Endothelial cell of umbilical vein (primary cell): Measurements from ENCODE around the gene CCNT1.

Experiments
- FOS ChIP-seq: IDR thresholded peaks from 2 replicates; pipeline ENCODE4 v1.6.1; 2011; ENCODE audit warnings: mild to moderate bottlenecking, low read length, moderate library complexity, borderline replicate concordance; ENCODE audit not compliant: insufficient read depth
- JUN ChIP-seq: IDR thresholded peaks from 2 replicates; pipeline ENCODE4 v1.6.1; 2011; ENCODE audit warnings: borderline replicate concordance, low read depth; ENCODE audit not compliant: insufficient read length, insufficient read depth
- POLR2A ChIP-seq: IDR thresholded peaks from 2 replicates; pipeline ENCODE4 v1.6.1; 2012; ENCODE audit warnings: low read depth, mild to moderate bottlenecking, control low read depth, low read length
- POLR2AphosphoS5 ChIP-seq: IDR thresholded peaks from 2 replicates; pipeline ENCODE4 v1.6.1; 2012; ENCODE audit warnings: low read depth, mild to moderate bottlenecking, control low read depth, low read length, moderate library complexity; ENCODE audit not compliant: insufficient read depth
- TF ChIP-seq, protein P1 (sequence below), 2 donors: IDR thresholded peaks; 1 replicate in 1 of 2; 2 replicates in 1 of 2; pipeline ENCODE4 v1.5.1; 2011; ENCODE audit warnings: low read length in 2 of 2, mild to moderate bottlenecking in 2 of 2, moderate library complexity in 2 of 2, control low read depth in 1 of 2, inconsistent platforms in 1 of 2, low read depth in 1 of 2; ENCODE audit not compliant: insufficient read depth in 1 of 2; ENCODE audit errors: extremely low read depth in 1 of 2
- TF ChIP-seq, protein P2 (sequence below): IDR thresholded peaks from 2 replicates; pipeline ENCODE4 v1.6.1; 2011; ENCODE audit not compliant: insufficient read depth, insufficient read length

DNA sequence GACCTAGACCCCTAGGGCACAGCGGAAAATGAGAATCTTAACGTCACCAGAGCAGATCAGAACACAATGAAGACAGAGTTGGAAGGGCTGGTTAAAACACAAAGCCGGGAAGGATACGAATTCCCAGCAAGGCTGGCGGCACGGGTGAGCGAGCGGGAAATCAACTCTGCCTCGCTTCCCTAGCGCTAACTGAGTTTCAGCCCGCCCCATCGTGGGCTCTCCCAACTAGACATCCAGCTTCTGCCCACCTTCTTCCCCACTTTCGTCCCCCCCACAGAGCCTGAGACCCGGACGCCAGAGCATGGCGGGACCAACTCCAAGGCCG lies 377 bp downstream of the CCNT1 start:
- TF ChIP-seq POLR2A, result peak; percentile 7
- TF ChIP-seq, protein P1, sequence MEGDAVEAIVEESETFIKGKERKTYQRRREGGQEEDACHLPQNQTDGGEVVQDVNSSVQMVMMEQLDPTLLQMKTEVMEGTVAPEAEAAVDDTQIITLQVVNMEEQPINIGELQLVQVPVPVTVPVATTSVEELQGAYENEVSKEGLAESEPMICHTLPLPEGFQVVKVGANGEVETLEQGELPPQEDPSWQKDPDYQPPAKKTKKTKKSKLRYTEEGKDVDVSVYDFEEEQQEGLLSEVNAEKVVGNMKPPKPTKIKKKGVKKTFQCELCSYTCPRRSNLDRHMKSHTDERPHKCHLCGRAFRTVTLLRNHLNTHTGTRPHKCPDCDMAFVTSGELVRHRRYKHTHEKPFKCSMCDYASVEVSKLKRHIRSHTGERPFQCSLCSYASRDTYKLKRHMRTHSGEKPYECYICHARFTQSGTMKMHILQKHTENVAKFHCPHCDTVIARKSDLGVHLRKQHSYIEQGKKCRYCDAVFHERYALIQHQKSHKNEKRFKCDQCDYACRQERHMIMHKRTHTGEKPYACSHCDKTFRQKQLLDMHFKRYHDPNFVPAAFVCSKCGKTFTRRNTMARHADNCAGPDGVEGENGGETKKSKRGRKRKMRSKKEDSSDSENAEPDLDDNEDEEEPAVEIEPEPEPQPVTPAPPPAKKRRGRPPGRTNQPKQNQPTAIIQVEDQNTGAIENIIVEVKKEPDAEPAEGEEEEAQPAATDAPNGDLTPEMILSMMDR (IDR thresholded peaks at IDR 0.05; ENCODE audit: extremely low read depth in 1 of 2, insufficient read depth in 1 of 2, low read depth in 1 of 2, low read length in 2 of 2), result no peak
- TF ChIP-seq FOS, result no peak
- TF ChIP-seq POLR2AphosphoS5, result no peak
- TF ChIP-seq JUN, result no peak
- TF ChIP-seq, protein P2, sequence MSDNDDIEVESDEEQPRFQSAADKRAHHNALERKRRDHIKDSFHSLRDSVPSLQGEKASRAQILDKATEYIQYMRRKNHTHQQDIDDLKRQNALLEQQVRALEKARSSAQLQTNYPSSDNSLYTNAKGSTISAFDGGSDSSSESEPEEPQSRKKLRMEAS, result no peak
